ENCODE results near the gene C12orf60.

C12orf60 gene

DNA sequence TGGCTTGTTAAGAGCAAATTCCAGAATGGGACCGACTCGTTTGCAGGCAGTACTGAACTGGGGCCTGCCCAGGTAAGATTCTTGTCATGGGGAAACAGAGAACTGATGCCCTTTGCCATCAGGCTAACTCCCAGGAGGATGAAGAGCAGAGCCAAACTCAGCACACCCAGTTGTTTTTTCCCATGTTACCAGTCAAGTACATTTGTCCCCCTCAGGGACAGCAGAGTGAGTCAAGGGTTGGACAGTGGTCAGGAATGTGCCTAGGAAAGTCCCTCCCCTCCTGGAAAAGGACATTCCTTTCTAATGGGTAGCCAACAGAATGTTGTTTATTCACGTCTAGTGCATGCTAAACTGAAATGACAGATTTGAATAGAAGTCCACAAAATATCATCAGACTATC, 38.3 kb downstream of the C12orf60 start:
- no peak overlapping the region for H3K23ac ChIP-seq (ENCODE audit: low read length)
- no peak overlapping the region for H3K4me3 ChIP-seq (ENCODE audit: low read length)
- no peak overlapping the region for H2BK5ac ChIP-seq (ENCODE audit: low read length)
- no peaks in the 10 kb centered on the region for H3K79me2 ChIP-seq (ENCODE audit: control insufficient read depth, insufficient read depth, low read length)
- no peaks in the 10 kb centered on the region for H3K79me1 ChIP-seq (ENCODE audit: low read length)
- no peaks in the 10 kb centered on the region for H3K4me1 ChIP-seq (ENCODE audit: control insufficient read depth, low read depth, low read length)
- no peak overlapping the region for H3K27ac ChIP-seq (ENCODE audit: low read depth, low read length)
- no CpG with 5 or more reads among the region's 3 CpGs for WGBS (ENCODE audit: extremely low coverage, insufficient coverage, low lambda C conversion rate)
- H3K27me3 ChIP-seq (ENCODE audit: insufficient read depth, low read length, poor library complexity): no peaks in the 10 kb centered on the region
- H2BK120ac ChIP-seq (ENCODE audit: low read depth, low read length): no peak overlapping the region
- H3K36me3 ChIP-seq (ENCODE audit: control insufficient read depth, insufficient read depth, low read length): no peaks in the 10 kb centered on the region
- H3K9ac ChIP-seq (ENCODE audit: low read length): no peak overlapping the region
- no peak overlapping the region for H3K4me2 ChIP-seq (ENCODE audit: low read length)
- H3K56ac ChIP-seq (ENCODE audit: low read length): no peak overlapping the region
- H2AK5ac ChIP-seq (ENCODE audit: low read length): no peak overlapping the region
- no peak overlapping the region for H4K8ac ChIP-seq (ENCODE audit: low read depth, low read length)
- no peak overlapping the region for H3K4ac ChIP-seq (ENCODE audit: low read depth, low read length)
- H3K18ac ChIP-seq (ENCODE audit: low read length): no peak overlapping the region
- H2BK15ac ChIP-seq (replicated peaks; ENCODE audit: low read depth): no peak overlapping the region
- no peak overlapping the region for H4K5ac ChIP-seq (ENCODE audit: low read length)
- DNase-seq: peak; percentile 64

DNA sequence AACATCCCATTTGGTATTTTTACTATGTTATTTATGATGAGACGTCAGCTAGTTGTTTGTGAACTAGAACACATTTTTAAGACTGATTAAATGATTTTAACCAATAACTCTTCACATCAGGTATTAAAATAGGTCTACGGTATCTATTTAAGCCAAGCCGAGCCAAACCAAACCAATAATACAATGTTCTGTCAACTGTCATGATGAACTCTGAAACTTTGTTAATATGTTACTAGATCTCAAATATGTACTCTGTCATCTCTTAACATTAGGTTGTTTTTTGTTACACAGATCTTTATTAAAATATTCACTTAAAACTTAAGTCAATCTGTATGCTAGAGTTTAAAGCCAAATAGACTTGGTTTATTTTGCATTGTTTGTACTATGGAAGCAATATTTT, 38.8 kb downstream of the C12orf60 start:
- Histone ChIP-seq H3K4me1 (ENCODE audit: control insufficient read depth, low read depth, low read length) (no peaks in the 10 kb centered on the region), H4K5ac (ENCODE audit: low read length) (no peak overlapping the region), H3K9ac (ENCODE audit: low read length) (no peak overlapping the region), H2BK15ac (replicated peaks; ENCODE audit: low read depth) (no peak overlapping the region), H3K4ac (ENCODE audit: low read depth, low read length) (no peak overlapping the region), H4K8ac (ENCODE audit: low read depth, low read length) (no peak overlapping the region), H2BK120ac (ENCODE audit: low read depth, low read length) (no peak overlapping the region), H3K27me3 (ENCODE audit: insufficient read depth, low read length, poor library complexity) (no peaks in the 10 kb centered on the region), H3K56ac (ENCODE audit: low read length) (no peak overlapping the region), H2BK5ac (ENCODE audit: low read length) (no peak overlapping the region), H3K4me3 (ENCODE audit: low read length) (no peak overlapping the region), H2AK5ac (ENCODE audit: low read length) (no peak overlapping the region), H3K27ac (ENCODE audit: low read depth, low read length) (no peak overlapping the region), H3K79me2 (ENCODE audit: control insufficient read depth, insufficient read depth, low read length) (no peaks in the 10 kb centered on the region), H3K36me3 (ENCODE audit: control insufficient read depth, insufficient read depth, low read length) (no peaks in the 10 kb centered on the region), H3K4me2 (ENCODE audit: low read length) (no peak overlapping the region), H3K79me1 (ENCODE audit: low read length) (no peaks in the 10 kb centered on the region), H3K23ac (ENCODE audit: low read length) (no peak overlapping the region), H3K18ac (ENCODE audit: low read length) (no peak overlapping the region)
- no peak for DNase-seq
- WGBS (ENCODE audit: extremely low coverage, insufficient coverage, low lambda C conversion rate): no CpG with 5 or more reads among the region's 3 CpGs

- no peaks in the 10 kb centered on the region for H3K79me1 ChIP-seq (ENCODE audit: low read length)
- H4K5ac ChIP-seq (ENCODE audit: low read length): no peak within 1 kb of the TSS
- H3K4ac ChIP-seq (ENCODE audit: low read depth, low read length): no peak within 1 kb of the TSS
- no peak within 1 kb of the TSS for H3K27ac ChIP-seq (ENCODE audit: low read depth, low read length)
- no peak within 1 kb of the TSS for H3K4me2 ChIP-seq (ENCODE audit: low read length)
- no peak within 1 kb of the TSS for H2BK15ac ChIP-seq (replicated peaks; ENCODE audit: low read depth)
- H3K36me3 ChIP-seq (ENCODE audit: control insufficient read depth, insufficient read depth, low read length): no peaks in the 10 kb centered on the region
- H3K79me2 ChIP-seq (ENCODE audit: control insufficient read depth, insufficient read depth, low read length): no peaks in the 10 kb centered on the region
- no peak within 1 kb of the TSS for H3K9ac ChIP-seq (ENCODE audit: low read length)
- no peak within 1 kb of the TSS for H2BK120ac ChIP-seq (ENCODE audit: low read depth, low read length)
- no peak within 1 kb of the TSS for H4K8ac ChIP-seq (ENCODE audit: low read depth, low read length)
- no CpG with 5 or more reads among the region's 10 CpGs for WGBS (ENCODE audit: extremely low coverage, insufficient coverage, low lambda C conversion rate)
- no peak within 1 kb of the TSS for H3K4me3 ChIP-seq (ENCODE audit: low read length)
- no peak within 1 kb of the TSS for H2AK5ac ChIP-seq (ENCODE audit: low read length)
- H3K27me3 ChIP-seq (ENCODE audit: insufficient read depth, low read length, poor library complexity): no peaks in the 10 kb centered on the region
- DNase-seq: peak; percentile 38
- no peak within 1 kb of the TSS for H2BK5ac ChIP-seq (ENCODE audit: low read length)
- no peak within 1 kb of the TSS for H3K23ac ChIP-seq (ENCODE audit: low read length)
- H3K4me1 ChIP-seq (ENCODE audit: control insufficient read depth, low read depth, low read length): no peaks in the 10 kb centered on the region
- no peak within 1 kb of the TSS for H3K56ac ChIP-seq (ENCODE audit: low read length)
- no peak within 1 kb of the TSS for H3K18ac ChIP-seq (ENCODE audit: low read length)
These were observed 40.0 kb downstream of the C12orf60 start, which contains the start of gene ART4 for GRCh38 chr12:14843425-14843887. Gene ART4, minus strand, starts transcription at chr12:14843526. Its CDS starts 413 bp downstream, at chr12:14843113.

DNA sequence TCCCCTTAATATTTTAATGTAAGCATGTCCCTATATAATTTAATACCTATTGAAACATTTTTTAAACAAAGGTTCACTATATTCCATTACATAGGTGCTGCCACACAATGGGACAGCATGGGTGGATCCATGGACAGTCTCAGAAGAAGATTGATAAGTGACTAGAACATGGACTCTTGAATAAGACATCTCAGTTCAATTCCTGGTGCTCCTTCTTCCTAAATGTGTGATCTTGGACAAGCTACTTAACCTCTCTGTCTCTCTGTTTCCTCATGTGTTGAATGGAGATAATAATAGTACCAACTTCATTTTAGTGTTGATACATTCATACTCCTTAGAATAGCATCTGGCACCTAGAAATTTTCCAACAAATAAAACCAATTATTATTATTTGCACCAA, 40.9 kb downstream of the C12orf60 start:
- no peaks in the 10 kb centered on the region for H3K36me3 ChIP-seq (ENCODE audit: control insufficient read depth, insufficient read depth, low read length)
- no peak overlapping the region for H3K9ac ChIP-seq (ENCODE audit: low read length)
- no peak overlapping the region for H2BK120ac ChIP-seq (ENCODE audit: low read depth, low read length)
- H3K18ac ChIP-seq (ENCODE audit: low read length): no peak overlapping the region
- no peak overlapping the region for H3K56ac ChIP-seq (ENCODE audit: low read length)
- H3K27me3 ChIP-seq (ENCODE audit: insufficient read depth, low read length, poor library complexity): no peaks in the 10 kb centered on the region
- no peak overlapping the region for H2BK15ac ChIP-seq (replicated peaks; ENCODE audit: low read depth)
- H4K5ac ChIP-seq (ENCODE audit: low read length): no peak overlapping the region
- no peak overlapping the region for H3K4me2 ChIP-seq (ENCODE audit: low read length)
- no peak overlapping the region for H3K23ac ChIP-seq (ENCODE audit: low read length)
- no peak overlapping the region for H3K27ac ChIP-seq (ENCODE audit: low read depth, low read length)
- no peaks in the 10 kb centered on the region for H3K4me1 ChIP-seq (ENCODE audit: control insufficient read depth, low read depth, low read length)
- no peak overlapping the region for H3K4ac ChIP-seq (ENCODE audit: low read depth, low read length)
- H2BK5ac ChIP-seq (ENCODE audit: low read length): no peak overlapping the region
- no peaks in the 10 kb centered on the region for H3K79me2 ChIP-seq (ENCODE audit: control insufficient read depth, insufficient read depth, low read length)
- no peak overlapping the region for H2AK5ac ChIP-seq (ENCODE audit: low read length)
- no peak overlapping the region for H4K8ac ChIP-seq (ENCODE audit: low read depth, low read length)
- no peak overlapping the region for H3K4me3 ChIP-seq (ENCODE audit: low read length)
- no peak for DNase-seq
- no peaks in the 10 kb centered on the region for H3K79me1 ChIP-seq (ENCODE audit: low read length)

- no peak overlapping the region for H3K4me3 ChIP-seq (ENCODE audit: low read length)
- H3K27ac ChIP-seq (ENCODE audit: low read depth, low read length): no peak overlapping the region
- no CpG with 5 or more reads among the region's 3 CpGs for WGBS (ENCODE audit: extremely low coverage, insufficient coverage, low lambda C conversion rate)
- no peak overlapping the region for H2AK5ac ChIP-seq (ENCODE audit: low read length)
- H2BK120ac ChIP-seq (ENCODE audit: low read depth, low read length): peak overlapping the region; percentile 21
- H3K27me3 ChIP-seq (ENCODE audit: insufficient read depth, low read length, poor library complexity): no peaks in the 10 kb centered on the region
- no peak overlapping the region for H3K18ac ChIP-seq (ENCODE audit: low read length)
- no peak overlapping the region for H3K4ac ChIP-seq (ENCODE audit: low read depth, low read length)
- no peak overlapping the region for H3K56ac ChIP-seq (ENCODE audit: low read length)
- H3K9ac ChIP-seq (ENCODE audit: low read length): no peak overlapping the region
- no peak overlapping the region for H4K5ac ChIP-seq (ENCODE audit: low read length)
- no peak overlapping the region for H4K8ac ChIP-seq (ENCODE audit: low read depth, low read length)
- H3K79me2 ChIP-seq (ENCODE audit: control insufficient read depth, insufficient read depth, low read length): no peaks in the 10 kb centered on the region
- no peaks in the 10 kb centered on the region for H3K36me3 ChIP-seq (ENCODE audit: control insufficient read depth, insufficient read depth, low read length)
- peak; percentile 76 for DNase-seq
- no peaks in the 10 kb centered on the region for H3K4me1 ChIP-seq (ENCODE audit: control insufficient read depth, low read depth, low read length)
- H3K79me1 ChIP-seq (ENCODE audit: low read length): no peaks in the 10 kb centered on the region
- no peak overlapping the region for H2BK5ac ChIP-seq (ENCODE audit: low read length)
- no peak overlapping the region for H2BK15ac ChIP-seq (replicated peaks; ENCODE audit: low read depth)
- H3K4me2 ChIP-seq (ENCODE audit: low read length): no peak overlapping the region
- H3K23ac ChIP-seq (ENCODE audit: low read length): no peak overlapping the region
These were observed 41.9 kb downstream of the C12orf60 start for GRCh38 chr12:14845350-14845750.

GRCh38 chr12:14846042-14846587, 42.6 kb downstream of the C12orf60 start:
- Histone ChIP-seq H4K8ac (ENCODE audit: low read depth, low read length) (no peak overlapping the region), H3K4me3 (ENCODE audit: low read length) (no peak overlapping the region), H3K79me2 (ENCODE audit: control insufficient read depth, insufficient read depth, low read length) (no peaks in the 10 kb centered on the region), H3K23ac (ENCODE audit: low read length) (no peak overlapping the region), H3K9ac (ENCODE audit: low read length) (no peak overlapping the region), H3K27me3 (ENCODE audit: insufficient read depth, low read length, poor library complexity) (no peaks in the 10 kb centered on the region), H2BK15ac (replicated peaks; ENCODE audit: low read depth) (no peak overlapping the region), H4K5ac (ENCODE audit: low read length) (no peak overlapping the region), H3K27ac (ENCODE audit: low read depth, low read length) (no peak overlapping the region), H3K36me3 (ENCODE audit: control insufficient read depth, insufficient read depth, low read length) (no peaks in the 10 kb centered on the region), H3K4me2 (ENCODE audit: low read length) (no peak overlapping the region), H2AK5ac (ENCODE audit: low read length) (no peak overlapping the region), H3K18ac (ENCODE audit: low read length) (no peak overlapping the region), H3K56ac (ENCODE audit: low read length) (no peak overlapping the region), H3K79me1 (ENCODE audit: low read length) (no peaks in the 10 kb centered on the region), H2BK120ac (ENCODE audit: low read depth, low read length) (no peak overlapping the region), H3K4ac (ENCODE audit: low read depth, low read length) (no peak overlapping the region), H3K4me1 (ENCODE audit: control insufficient read depth, low read depth, low read length) (no peaks in the 10 kb centered on the region), H2BK5ac (ENCODE audit: low read length) (no peak overlapping the region)
- DNase-seq: no peak
- WGBS (ENCODE audit: extremely low coverage, insufficient coverage, low lambda C conversion rate): no CpG with 5 or more reads among the region's 3 CpGs

All from mesendoderm (in vitro differentiated cells).